Astrocyte (in vitro differentiated cells and primary cell): Measurements from ENCODE around the gene PDLIM3.

Experiments
- CTCF ChIP-seq: IDR thresholded peaks from 2 replicates; pipeline ENCODE4 v1.5.1; 2011; ENCODE audit warnings: low read depth, mild to moderate bottlenecking, inconsistent platforms, low read length, moderate library complexity; ENCODE audit not compliant: insufficient read depth
- EZH2 ChIP-seq: IDR thresholded peaks from 2 replicates; pipeline ENCODE4 v1.6.1; 2012; ENCODE audit warnings: mild to moderate bottlenecking, low read length, inconsistent platforms; ENCODE audit not compliant: insufficient read depth

- TF ChIP-seq CTCF = no peak
- TF ChIP-seq EZH2 = no peak
These were observed 5.3 kb upstream of the PDLIM3 start for GRCh38 chr4:185540487-185541120.
